HCT116 (cell line): Measurements from ENCODE around the gene ACER2. TPM values are rescaled to one million over a fixed set of nuclear protein-coding genes. Genes with fewer than 3 reads are reported as not detected.

Source experiments
- ATAC-seq: fragments of 200-7000 bp; cut with Tn5 transposase; 2 replicates; pipeline ENCODE4 v1.9.1; 2020; ENCODE audit warnings: mild to moderate bottlenecking, moderate library complexity
- BruUV-seq: library from RNA; stranded (reverse); fragments of 400-500 nt; replicated peaks from 2 replicates; lab custom pipeline; 2021; lab: Mats Ljungman, UMichigan
- CTCF ChIA-PET: fragments of 300-600 bp; sonication (Branson Sonifier 250); formaldehyde crosslinking; loops from one replicate; lab custom pipeline; 2021; ENCODE audit warnings: antibody characterized with exemption; lab: Charles Lee
- POLR2A ChIA-PET: fragments of 300-600, 350-600 bp; sonication (Branson Sonifier 250); formaldehyde crosslinking; loops from one replicate; lab custom pipeline; 2021; ENCODE audit warnings: antibody characterized with exemption; lab: Charles Lee
- RAD21 ChIA-PET, 2 experiments: fragments of 300-600 bp; sonication (Branson Sonifier 250); formaldehyde crosslinking; loops; one replicate each; lab custom pipeline; 2023; ENCODE audit warnings: low total read pairs in 2 of 2; ENCODE audit not compliant: uncharacterized antibody in 2 of 2, unreplicated experiment in 2 of 2, low non-redundant PET in 1 of 2; lab: Charles Lee
- DNase-seq: peaks from one replicate; pipeline ENCODE4 v3.0.0-alpha.2; 2010; ENCODE audit warnings: low read depth, low spot score
- H2AFZ ChIP-seq: fragments of 200-600 bp; shearing (Covaris generic), sonication (generic); 2 replicates; pipeline ENCODE4 v1.6.1; 2017; ENCODE audit warnings: low read depth, mixed run types, mixed read lengths, antibody characterized with exemption, low read length; ENCODE audit not compliant: poor library complexity, severe bottlenecking
- H3K27ac ChIP-seq: 2 replicates; pipeline ENCODE4 v1.5.1; 2012; ENCODE audit warnings: low read depth, low read length
- H3K27me3 ChIP-seq: fragments of 200-600 bp; sonication (generic); 2 replicates; pipeline ENCODE4 v1.6.1; 2016; ENCODE audit warnings: mixed run types, low read length, mixed read lengths; ENCODE audit not compliant: insufficient read depth
- H3K36me3 ChIP-seq, 2 experiments: fragments of 200-500 bp in 1 of 2; fragments of 200-600 bp in 1 of 2; sonication (Bioruptor generic) in 1 of 2; sonication (generic) in 1 of 2; 2 replicates each; pipeline versions ENCODE4 v1.5.1 to v1.6.1; 2014 to 2016; ENCODE audit warnings: low read length in 2 of 2, inconsistent platforms in 1 of 2, mixed read lengths in 1 of 2, mixed run types in 1 of 2; ENCODE audit not compliant: insufficient read depth in 2 of 2, control insufficient read depth in 1 of 2
- H3K4me1 ChIP-seq, 2 experiments: fragments of 200-600 bp in 1 of 2; sonication (generic) in 1 of 2; 2 replicates each; pipeline versions ENCODE4 v1.5.1 to v1.6.1; 2012 to 2017; ENCODE audit warnings: low read length in 2 of 2, inconsistent platforms in 1 of 2, mild to moderate bottlenecking in 1 of 2, mixed read lengths in 1 of 2, mixed run types in 1 of 2, moderate library complexity in 1 of 2; ENCODE audit not compliant: insufficient read depth in 2 of 2, control insufficient read depth in 1 of 2
- H3K4me2 ChIP-seq: fragments of 200-600 bp; sonication (generic); 2 replicates; pipeline ENCODE4 v1.6.1; 2017; ENCODE audit warnings: mixed run types, low read length, mixed read lengths
- H3K4me3 ChIP-seq, 2 experiments: fragments of 200-600 bp in 1 of 2; sonication (generic) in 1 of 2; replicated peaks in 1 of 2; 2 replicates each; pipeline ENCODE4 v1.5.1; 2011 to 2016; ENCODE audit warnings: low read length in 2 of 2, control low read depth in 1 of 2, low read depth in 1 of 2, mild to moderate bottlenecking in 1 of 2, mixed read lengths in 1 of 2, mixed run types in 1 of 2
- H3K79me2 ChIP-seq: fragments of 200-600 bp; sonication (generic); 2 replicates; pipeline ENCODE4 v1.6.1; 2017; ENCODE audit warnings: mild to moderate bottlenecking, mixed run types, low read length, moderate library complexity, mixed read lengths; ENCODE audit not compliant: insufficient read depth
- H3K9ac ChIP-seq: fragments of 200-600 bp; sonication (generic); 2 replicates; pipeline ENCODE4 v1.6.1; 2016; ENCODE audit warnings: low read length, mixed read lengths
- H3K9me2 ChIP-seq: fragments of 200-600 bp; sonication (generic), shearing (Covaris generic); 2 replicates; pipeline ENCODE4 v1.6.1; 2017; ENCODE audit warnings: mixed run types, mild to moderate bottlenecking, moderate library complexity; ENCODE audit not compliant: insufficient read depth
- H3K9me3 ChIP-seq, 2 experiments: fragments of 200-500 bp in 1 of 2; fragments of 200-600 bp in 1 of 2; sonication (Bioruptor generic) in 1 of 2; sonication (generic) in 1 of 2; 2 replicates each; pipeline ENCODE4 v1.6.1; 2014 to 2017; ENCODE audit warnings: low read length in 2 of 2, mixed read lengths in 2 of 2, inconsistent platforms in 1 of 2, low read depth in 1 of 2, mild to moderate bottlenecking in 1 of 2, mixed run types in 1 of 2, moderate library complexity in 1 of 2; ENCODE audit not compliant: control insufficient read depth in 1 of 2, insufficient read depth in 1 of 2
- H4K20me1 ChIP-seq: fragments of 200-600 bp; sonication (generic), shearing (Covaris generic); 2 replicates; pipeline ENCODE4 v1.6.1; 2017; ENCODE audit warnings: mixed run types, mild to moderate bottlenecking, moderate library complexity; ENCODE audit not compliant: insufficient read depth
- ATF3 ChIP-seq: IDR thresholded peaks from 2 replicates; pipeline ENCODE4 v1.6.1; 2012
- CEBPB ChIP-seq: IDR thresholded peaks from 2 replicates; pipeline ENCODE4 v1.6.1; 2012; ENCODE audit warnings: low read depth
- CTCF ChIP-seq, 3 experiments: fragments of 200-600 bp in 1 of 3; sonication (generic) in 1 of 3; IDR thresholded peaks in 2 of 3; conservative IDR thresholded peaks in 1 of 3; 2 replicates each; pipeline ENCODE4 v1.5.1; 2012 to 2017; ENCODE audit warnings: low read depth in 2 of 3, low read length in 2 of 3, antibody characterized with exemption in 1 of 3, borderline replicate concordance in 1 of 3, control low read depth in 1 of 3, mild to moderate bottlenecking in 1 of 3, mixed read lengths in 1 of 3, mixed run types in 1 of 3, moderate library complexity in 1 of 3; ENCODE audit not compliant: insufficient read depth in 1 of 3
- EZH2 ChIP-seq: fragments of 200-600 bp; sonication (generic); IDR thresholded peaks from 2 replicates; pipeline ENCODE4 v1.6.1; 2017; ENCODE audit warnings: antibody characterized with exemption, mixed run types
- EZH2phosphoT487 ChIP-seq: fragments of 200-600 bp; IDR thresholded peaks from 2 replicates; pipeline ENCODE4 v1.6.1; 2018; ENCODE audit warnings: antibody characterized with exemption, borderline replicate concordance
- FOSL1 ChIP-seq: IDR thresholded peaks from 2 replicates; pipeline ENCODE4 v1.6.1; 2012; ENCODE audit warnings: low read depth
- JUND ChIP-seq: IDR thresholded peaks from 2 replicates; pipeline ENCODE4 v1.6.1; 2012
- POLR2A ChIP-seq: IDR thresholded peaks from 2 replicates; pipeline ENCODE4 v1.7.0; 2011; ENCODE audit warnings: borderline replicate concordance; ENCODE audit not compliant: insufficient read depth, insufficient read length; ENCODE audit errors: extremely low read depth
- REST ChIP-seq: IDR thresholded peaks from 2 replicates; pipeline ENCODE4 v1.6.1; 2012; ENCODE audit warnings: low read depth
- SIN3A ChIP-seq: IDR thresholded peaks from 2 replicates; pipeline ENCODE4 v1.6.1; 2012; ENCODE audit warnings: low read depth
- SRF ChIP-seq: IDR thresholded peaks from 2 replicates; pipeline ENCODE4 v1.6.1; 2012; ENCODE audit warnings: low read depth
- TCF7L2 ChIP-seq: IDR thresholded peaks from 2 replicates; pipeline ENCODE4 v1.7.0; 2011; ENCODE audit warnings: borderline replicate concordance, inconsistent platforms; ENCODE audit not compliant: insufficient read depth, insufficient read length; ENCODE audit errors: extremely low read depth
- YY1 ChIP-seq: IDR thresholded peaks from 2 replicates; pipeline ENCODE4 v1.6.1; 2011; ENCODE audit warnings: low read length, low read depth, moderate library complexity, mild to moderate bottlenecking; ENCODE audit not compliant: insufficient replicate concordance; ENCODE audit errors: extremely low read depth
- ZFX ChIP-seq: fragments of 450-650 bp; IDR thresholded peaks from 2 replicates; pipeline ENCODE4 v1.6.1; 2017
- intact Hi-C: fragments of 100-400 bp; cut with micrococcal nuclease; formaldehyde crosslinking; loops from 2 replicates; pipeline ENCODE4 v1.10.0; 2022
- total RNA-seq: library from RNA; stranded (reverse); gene quantifications from one replicate; pipeline ENCODE4 v1.2.1, GENCODE V29; 2021; ENCODE audit not compliant: unreplicated experiment

Gene ACER2
- total RNA-seq, 1 experiment from 2014 or later, result 4.3 TPM

GRCh38 chr9:19410594-19410993, 1.8 kb downstream of the ACER2 start:
- Histone ChIP-seq H3K79me2 (no peaks in the 10 kb centered on the region), H3K27me3 (no peaks in the 10 kb centered on the region), H3K9me3 (no peaks in the 10 kb centered on the region), H2AFZ (no peak overlapping the region), H3K4me2 (peak overlapping the region; percentile 23; the same call in 1 of the 2 replicates), H3K9ac (no peak overlapping the region), H3K27ac (no peak overlapping the region), H4K20me1 (no peaks in the 10 kb centered on the region), H3K4me3 (no peak overlapping the region), H3K9me2 (no peaks in the 10 kb centered on the region), H3K36me3 (no peaks in the 10 kb centered on the region), H3K4me1 (peaks cover 9 to 29% of the 10 kb centered on the region in 2 experiments)
- ChIA-PET POLR2A (no interaction called here), RAD21 (no interaction called here), CTCF (no interaction called here)
- BruUV-seq, result no TSS peak
- no peak for DNase-seq
- no peak for TF ChIP-seq SIN3A
- no peak for TF ChIP-seq REST
- no peak for TF ChIP-seq EZH2phosphoT487
- no peak for TF ChIP-seq YY1
- TF ChIP-seq ATF3, result no peak
- no peak for TF ChIP-seq ZFX
- TF ChIP-seq CTCF (IDR thresholded peaks at IDR 0.05 in 2 of 3, conservative IDR thresholded peaks at IDR 0.05 in 1 of 3; ENCODE audit: borderline replicate concordance in 1 of 3, insufficient read depth in 1 of 3, low read depth in 2 of 3, low read length in 2 of 3), result no peak
- no peak for TF ChIP-seq POLR2A
- no peak for TF ChIP-seq FOSL1
- no peak for TF ChIP-seq TCF7L2
- no peak for TF ChIP-seq EZH2
- no peak for TF ChIP-seq JUND
- no peak for TF ChIP-seq SRF
- TF ChIP-seq CEBPB, result no peak
- intact Hi-C loops, result no loop called here
- ATAC-seq, result no peak
